HepG2 (cell line): ENCODE data around the gene DNPH1. TPM values are rescaled to one million over a fixed set of nuclear protein-coding genes. Genes with fewer than 3 reads are reported as not detected.

Source experiments
- ATAC-seq: fragments of 200-7000 bp; cut with Tn5 transposase; 3 replicates; pipeline ENCODE4 v1.9.1; 2020; ENCODE audit warnings: mild to moderate bottlenecking, moderate library complexity
- BruUV-seq: library from RNA; stranded (reverse); fragments of 400-500 nt; replicated peaks from 2 replicates; lab custom pipeline; 2021; lab: Mats Ljungman, UMichigan
- CTCF ChIA-PET: fragments of 300-600 bp; formaldehyde crosslinking; extraction: SDS; loops from one replicate; lab custom pipeline; 2021; ENCODE audit warnings: low total read pairs, inconsistent platforms, low intra/inter-chr PET ratio; lab: Yijun Ruan, JAX
- POLR2A ChIA-PET: fragments of 350-600 bp; sonication (Branson Sonifier 250); formaldehyde crosslinking; loops from one replicate; lab custom pipeline; 2020; ENCODE audit warnings: antibody characterized with exemption, inconsistent platforms; lab: Yijun Ruan, JAX
- DNase-seq: peaks from one replicate; pipeline ENCODE4 v3.0.0-alpha.2; 2015; ENCODE audit warnings: low spot score
- FAIRE-seq: peaks from 3 replicates; lab custom pipeline; 2011; peaks lifted over from hg19 to GRCh38; lab: Jason Lieb, UNC
- H2AFZ ChIP-seq: one replicate; pipeline ENCODE4 v1.6.1; 2011; ENCODE audit warnings: low read length, inconsistent platforms
- H3K27ac ChIP-seq: fragments of 300-600 bp; 3 replicates; pipeline ENCODE4 v1.8.0; 2011; ENCODE audit warnings: mixed run types, mild to moderate bottlenecking, mixed read lengths, low read length, inconsistent platforms; ENCODE audit not compliant: insufficient read depth; ENCODE audit errors: extremely low read length
- H3K27me3 ChIP-seq, 2 experiments: fragments of 200-600 bp in 1 of 2; 2 replicates in 1 of 2; 3 replicates in 1 of 2; pipeline versions ENCODE4 v1.6.0 to v1.8.0; 2011; ENCODE audit warnings: low read length in 2 of 2, mild to moderate bottlenecking in 2 of 2, moderate library complexity in 2 of 2, inconsistent platforms in 1 of 2; ENCODE audit not compliant: insufficient read depth in 2 of 2, control insufficient read depth in 1 of 2
- H3K36me3 ChIP-seq, 2 experiments: fragments of 200-600 bp in 1 of 2; replicated peaks in 1 of 2; 2 replicates in 1 of 2; 3 replicates in 1 of 2; pipeline versions ENCODE4 v1.5.1 to v1.8.0; 2011; ENCODE audit warnings: low read length in 2 of 2, inconsistent platforms in 1 of 2; ENCODE audit not compliant: insufficient read depth in 2 of 2, control insufficient read depth in 1 of 2
- H3K4me1 ChIP-seq: 2 replicates; pipeline ENCODE4 v1.5.1; 2012; ENCODE audit warnings: low read length, inconsistent platforms; ENCODE audit not compliant: insufficient read depth
- H3K4me2 ChIP-seq: 2 replicates; pipeline ENCODE4 v1.6.0; 2011; ENCODE audit warnings: low read depth, low read length, inconsistent platforms
- H3K4me3 ChIP-seq, 3 experiments: fragments of 200-600 bp in 1 of 3; sonication (generic), shearing (Covaris generic) in 1 of 3; replicated peaks in 1 of 3; 2 replicates each; pipeline ENCODE4 v1.5.1; 2011 to 2016; ENCODE audit warnings: low read length in 3 of 3, inconsistent platforms in 2 of 3, low read depth in 2 of 3, mild to moderate bottlenecking in 2 of 3, control low read depth in 1 of 3, mixed read lengths in 1 of 3; ENCODE audit not compliant: insufficient read depth in 1 of 3
- H3K79me2 ChIP-seq: one replicate; pipeline ENCODE4 v1.6.1; 2011; ENCODE audit warnings: low read length, inconsistent platforms; ENCODE audit not compliant: insufficient read depth
- H3K9ac ChIP-seq: 2 replicates; pipeline ENCODE4 v1.6.0; 2011; ENCODE audit warnings: mild to moderate bottlenecking, low read depth, low read length, inconsistent platforms; ENCODE audit not compliant: insufficient read depth
- H3K9me3 ChIP-seq: 2 replicates; pipeline ENCODE4 v1.5.1; 2012; ENCODE audit warnings: mild to moderate bottlenecking, low read length
- H4K20me1 ChIP-seq: 2 replicates; pipeline ENCODE4 v1.6.0; 2011; ENCODE audit warnings: inconsistent platforms, mild to moderate bottlenecking, low read length, moderate library complexity; ENCODE audit not compliant: insufficient read depth
- ARNTL ChIP-seq: sonication (generic); formaldehyde crosslinking; IDR thresholded peaks from 2 replicates; pipeline ENCODE4 v1.4.0; 2020; ENCODE audit warnings: mild to moderate bottlenecking, missing genetic modification reagents
- CEBPB ChIP-seq: IDR thresholded peaks from 2 replicates; pipeline ENCODE4 v1.6.1; 2011; ENCODE audit warnings: low read depth, low read length, improper control_type of control experiment, borderline replicate concordance
- DZIP1 ChIP-seq: sonication (generic); formaldehyde crosslinking; IDR thresholded peaks from 2 replicates; pipeline ENCODE4 v1.5.0; 2020; ENCODE audit warnings: mild to moderate bottlenecking, missing genetic modification reagents
- ELF4 ChIP-seq: sonication (generic); formaldehyde crosslinking; IDR thresholded peaks from 2 replicates; pipeline ENCODE4 v1.5.0; 2020; ENCODE audit warnings: missing genetic modification reagents, mild to moderate bottlenecking, moderate library complexity, borderline replicate concordance
- FOXA3 ChIP-seq: IDR thresholded peaks from 2 replicates; pipeline ENCODE4 v1.6.1; 2016; ENCODE audit warnings: missing genetic modification reagents, missing compliant biosample characterization
- FOXC1 ChIP-seq: sonication (generic); formaldehyde crosslinking; IDR thresholded peaks from 2 replicates; pipeline ENCODE4 v1.8.0; 2022; ENCODE audit warnings: mild to moderate bottlenecking, missing genetic modification reagents, borderline replicate concordance
- JARID2 ChIP-seq: sonication (generic); formaldehyde crosslinking; IDR thresholded peaks from 2 replicates; pipeline ENCODE4 v1.8.1; 2023; ENCODE audit warnings: missing genetic modification reagents, inconsistent platforms; ENCODE audit not compliant: insufficient replicate concordance
- KLF11 ChIP-seq: IDR thresholded peaks from 2 replicates; pipeline ENCODE4 v1.6.1; 2016; ENCODE audit warnings: missing compliant biosample characterization
- PHF21A ChIP-seq: sonication (generic); formaldehyde crosslinking; IDR thresholded peaks from 2 replicates; pipeline ENCODE4 v1.5.0; 2020; ENCODE audit warnings: mild to moderate bottlenecking, missing genetic modification reagents
- POLR2A ChIP-seq, 2 experiments: IDR thresholded peaks; 2 replicates each; pipeline ENCODE4 v1.6.1; 2011; ENCODE audit warnings: low read depth in 2 of 2, low read length in 2 of 2, mild to moderate bottlenecking in 1 of 2, moderate library complexity in 1 of 2; ENCODE audit not compliant: insufficient read depth in 1 of 2
- THRA ChIP-seq: sonication (generic); formaldehyde crosslinking; IDR thresholded peaks from 2 replicates; pipeline ENCODE4 v1.4.0; 2020; ENCODE audit warnings: missing genetic modification reagents, borderline replicate concordance
- ZBTB8A ChIP-seq: sonication (generic); formaldehyde crosslinking; IDR thresholded peaks from 2 replicates; pipeline ENCODE4 v1.4.0; 2020; ENCODE audit warnings: mild to moderate bottlenecking, low read depth, missing genetic modification reagents, borderline replicate concordance
- ZFX ChIP-seq: sonication (generic); formaldehyde crosslinking; IDR thresholded peaks from 2 replicates; pipeline ENCODE4 v1.4.0; 2020; ENCODE audit warnings: mild to moderate bottlenecking, low read depth, missing genetic modification reagents, moderate library complexity
- ZNF263 ChIP-seq: sonication (generic); formaldehyde crosslinking; IDR thresholded peaks from 2 replicates; pipeline ENCODE4 v1.4.0; 2020; ENCODE audit warnings: missing genetic modification reagents
- ZNF362 ChIP-seq: sonication (generic); formaldehyde crosslinking; IDR thresholded peaks from 2 replicates; pipeline ENCODE4 v1.4.0; 2020; ENCODE audit warnings: missing genetic modification reagents, mild to moderate bottlenecking, borderline replicate concordance
- ZNF546 ChIP-seq: sonication (generic); formaldehyde crosslinking; conservative IDR thresholded peaks from 2 replicates; pipeline ENCODE4 v1.8.1; 2023; ENCODE audit warnings: mild to moderate bottlenecking, missing genetic modification reagents
- ZNF672 ChIP-seq: sonication (generic); formaldehyde crosslinking; IDR thresholded peaks from 2 replicates; pipeline ENCODE4 v1.8.1; 2022; ENCODE audit warnings: missing genetic modification reagents
- ZNF678 ChIP-seq: sonication (generic); formaldehyde crosslinking; IDR thresholded peaks from 2 replicates; pipeline ENCODE4 v1.4.0; 2020; ENCODE audit warnings: mild to moderate bottlenecking, missing genetic modification reagents
- WGBS: methylation state at CpG from one replicate; pipeline ENCODE4 v1.1.6; 2017; ENCODE audit warnings: low lambda C conversion rate; 5-methylcytosine and 5-hydroxymethylcytosine counted together
- in situ Hi-C: cut with HindIII; loops from 2 replicates; pipeline ENCODE4 v1.10.0; 2017; ENCODE audit warnings: low pct_unique_long_range_greater_than_20kb; ENCODE audit not compliant: extremely low pct_ligation_motif_present
- intact Hi-C: fragments of 100-400 bp; cut with micrococcal nuclease; formaldehyde crosslinking; loops from one replicate; pipeline ENCODE4 v1.10.0; 2022; ENCODE audit not compliant: unreplicated experiment
- polyA plus RNA-seq, 8 experiments: library from polyadenylated mRNA; depleted of rRNA in 3 of 8; stranded (reverse) in 7 of 8; unstranded in 1 of 8; fragments of >200 nt; fragmentation: Illumina TruSeq in 4 of 8; extraction: Trizol in 4 of 8; gene quantifications; 2 replicates each; pipeline versions ENCODE4 v1.2.1 to v1.2.3, GENCODE V29; 2011 to 2016; ENCODE audit warnings: low read depth in 4 of 8, missing spikeins in 1 of 8, mixed read lengths in 1 of 8; ENCODE audit not compliant: insufficient read depth in 1 of 8
- total RNA-seq, 5 experiments: library from RNA; depleted of rRNA; stranded (reverse); fragments of >200 nt; fragmentation: Illumina TruSeq; extraction: Trizol; gene quantifications; 2 replicates each; pipeline ENCODE4 v1.2.3, GENCODE V29; 2016; ENCODE audit warnings: low read depth in 1 of 5

DNPH1 gene
- total and polyA plus RNA-seq, 2 of the 13 experiments (the other 11 are each of a cell fraction or from before 2014, with no cell fraction given), result 56.5 to 75.1 TPM

- Histone ChIP-seq H3K4me3 (peak overlapping the region; percentile 32 to 86 (median 40); a peak in 5 of 6 replicates), H3K9me3 (no peaks in the 10 kb centered on the region), H3K4me2 (peak overlapping the region; percentile 88), H3K9ac (peak overlapping the region; percentile 97), H4K20me1 (no peaks in the 10 kb centered on the region), H3K27ac (peak overlapping the region; percentile 94), H3K36me3 (no peaks in the 10 kb centered on the region), H3K4me1 (peaks cover 96% of the 10 kb centered on the region), H3K27me3 (no peaks in the 10 kb centered on the region), H3K79me2 (peaks cover 7% of the 10 kb centered on the region), H2AFZ (no peak overlapping the region)
- CTCF ChIA-PET, result no interaction called here
- WGBS, result 9% methylated on average over 13 of the region's 13 CpGs
- DNase-seq (peak; percentile 80), ATAC-seq (peak; percentile 47), FAIRE-seq (no peak)
- in situ Hi-C loops (no loop called here), intact Hi-C loops (no loop called here)
- POLR2A ChIA-PET, result interaction anchor here (0.7 to 20.0 kb wide), 11 partner anchors 10 to 159 kb away, joined by 3 to 314 read pairs (median 4); partner anchors contain the start of genes CRIP3, CUL9, DNPH1 and SLC22A7
- BruUV-seq, result no TSS peak
- no peak; the same call in 1 of the 2 replicates for TF ChIP-seq ZNF546 (CRISPR knock-in tag)
- TF ChIP-seq CEBPB, result peak; percentile 31; the same call in 1 of the 2 replicates
- TF ChIP-seq ZNF678 (CRISPR knock-in tag), result no peak
- peak; percentile 66 for TF ChIP-seq ZNF263 (CRISPR knock-in tag)
- TF ChIP-seq JARID2 (CRISPR knock-in tag), result no peak
- peak; percentile 52; the same call in 1 of the 2 replicates for TF ChIP-seq FOXC1 (CRISPR knock-in tag)
- TF ChIP-seq ZNF672 (CRISPR knock-in tag), result no peak
- peak; percentile 96 for TF ChIP-seq ZFX (CRISPR knock-in tag)
- TF ChIP-seq ARNTL (CRISPR knock-in tag), result peak; percentile 29
- TF ChIP-seq FOXA3 (CRISPR knock-in tag), result peak; percentile 75
- peak; percentile 64; the same call in 1 of the 2 replicates for TF ChIP-seq THRA (CRISPR knock-in tag)
- TF ChIP-seq POLR2A (IDR thresholded peaks at IDR 0.05; ENCODE audit: insufficient read depth in 1 of 2, low read depth in 2 of 2, low read length in 2 of 2), result peak in 1 of 2 experiments; percentile 28; a peak in 2 of 4 replicates
- 0 out of 2 replicates have a peak, but pooled peaks have one; percentile 19 for TF ChIP-seq DZIP1 (CRISPR knock-in tag)
- no peak for TF ChIP-seq ZBTB8A (CRISPR knock-in tag)
- no peak for TF ChIP-seq ELF4 (CRISPR knock-in tag)
- peak; percentile 52; the same call in 1 of the 2 replicates for TF ChIP-seq PHF21A (CRISPR knock-in tag)
- TF ChIP-seq KLF11, result 0 out of 2 replicates have a peak, but pooled peaks have one; percentile 21
- 0 out of 2 replicates have a peak, but pooled peaks have one; percentile 28 for TF ChIP-seq ZNF362 (CRISPR knock-in tag)
These were observed 48.6 kb upstream of the DNPH1 start for GRCh38 chr6:43277643-43278523.
